Activated T-cell treated with anti-CD3 and anti-CD28 coated beads, Interleukin-2, amount 50 U/mL, for 1 hour (primary cell): ENCODE measurements around the gene DLG5.

Experiments
- DNase-seq: peaks from one replicate; pipeline ENCODE4 v3.0.0-alpha.2; 2020

The DLG5 gene

GRCh38 chr10:77911535-77912123 lies 14.9 kb downstream of the DLG5 start:
- DNase-seq = no peak

- no peak for DNase-seq
These were observed 15.9 kb downstream of the DLG5 start for GRCh38 chr10:77910524-77911145.

- no peak for DNase-seq
These were observed 16.7 kb downstream of the DLG5 start for GRCh38 chr10:77909749-77910375.

- no peak for DNase-seq
These were observed 17.4 kb downstream of the DLG5 start for GRCh38 chr10:77909021-77909748.

GRCh38 chr10:77907900-77908717 lies 18.4 kb downstream of the DLG5 start:
- no peak for DNase-seq

- no peak for DNase-seq
These were observed 19.1 kb downstream of the DLG5 start for GRCh38 chr10:77907462-77907861.

GRCh38 chr10:77906951-77907421 lies 19.6 kb downstream of the DLG5 start:
- DNase-seq = no peak

- no peak for DNase-seq
These were observed 20.8 kb downstream of the DLG5 start for GRCh38 chr10:77905781-77906180.

- no peak for DNase-seq
These were observed 21.3 kb downstream of the DLG5 start for GRCh38 chr10:77905086-77905748.

- DNase-seq = no peak
These were observed 22.3 kb downstream of the DLG5 start for GRCh38 chr10:77904100-77904840.

- no peak for DNase-seq
These were observed 24.4 kb downstream of the DLG5 start for GRCh38 chr10:77902159-77902558.

GRCh38 chr10:77901743-77902142 lies 24.8 kb downstream of the DLG5 start:
- no peak for DNase-seq

- DNase-seq = no peak
These were observed 26.9 kb downstream of the DLG5 start for GRCh38 chr10:77899690-77900089.

GRCh38 chr10:77899080-77899477 lies 27.5 kb downstream of the DLG5 start:
- no peak for DNase-seq

- no peak for DNase-seq
These were observed 28.1 kb downstream of the DLG5 start for GRCh38 chr10:77898323-77899079.

GRCh38 chr10:77896058-77896457 lies 30.5 kb downstream of the DLG5 start:
- no peak for DNase-seq

GRCh38 chr10:77894058-77894457 lies 32.5 kb downstream of the DLG5 start:
- DNase-seq = no peak

GRCh38 chr10:77893386-77893785 lies 33.2 kb downstream of the DLG5 start:
- DNase-seq = no peak

GRCh38 chr10:77892761-77893160 lies 33.8 kb downstream of the DLG5 start:
- DNase-seq = no peak

- no peak for DNase-seq
These were observed 34.4 kb downstream of the DLG5 start for GRCh38 chr10:77892021-77892739.
